NCI-H82 (cell line): ENCODE measurements around the gene VEZT.
"Not testable (repeated sequence)": the region's sequence is repeated elsewhere in the genome, so short reads cannot be mapped to it uniquely, and the experiment has no call there.

Experiments used
- DNase-seq: peaks from one replicate; lab custom pipeline; 2025; lab: John Stamatoyannopoulos, UW

Gene VEZT, protein sequence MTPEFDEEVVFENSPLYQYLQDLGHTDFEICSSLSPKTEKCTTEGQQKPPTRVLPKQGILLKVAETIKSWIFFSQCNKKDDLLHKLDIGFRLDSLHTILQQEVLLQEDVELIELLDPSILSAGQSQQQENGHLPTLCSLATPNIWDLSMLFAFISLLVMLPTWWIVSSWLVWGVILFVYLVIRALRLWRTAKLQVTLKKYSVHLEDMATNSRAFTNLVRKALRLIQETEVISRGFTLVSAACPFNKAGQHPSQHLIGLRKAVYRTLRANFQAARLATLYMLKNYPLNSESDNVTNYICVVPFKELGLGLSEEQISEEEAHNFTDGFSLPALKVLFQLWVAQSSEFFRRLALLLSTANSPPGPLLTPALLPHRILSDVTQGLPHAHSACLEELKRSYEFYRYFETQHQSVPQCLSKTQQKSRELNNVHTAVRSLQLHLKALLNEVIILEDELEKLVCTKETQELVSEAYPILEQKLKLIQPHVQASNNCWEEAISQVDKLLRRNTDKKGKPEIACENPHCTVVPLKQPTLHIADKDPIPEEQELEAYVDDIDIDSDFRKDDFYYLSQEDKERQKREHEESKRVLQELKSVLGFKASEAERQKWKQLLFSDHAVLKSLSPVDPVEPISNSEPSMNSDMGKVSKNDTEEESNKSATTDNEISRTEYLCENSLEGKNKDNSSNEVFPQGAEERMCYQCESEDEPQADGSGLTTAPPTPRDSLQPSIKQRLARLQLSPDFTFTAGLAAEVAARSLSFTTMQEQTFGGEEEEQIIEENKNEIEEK

GRCh38 chr12:95217377-95218149, at the start of gene VEZT, which contains the start of gene FGD6:
VEZT (plus strand) TSS chr12:95217807; CDS start chr12:95217851, 44 bp downstream.
FGD6 (minus strand) TSS chr12:95217467; CDS start chr12:95217240, 227 bp downstream.
- peak; percentile 100 for DNase-seq

DNA sequence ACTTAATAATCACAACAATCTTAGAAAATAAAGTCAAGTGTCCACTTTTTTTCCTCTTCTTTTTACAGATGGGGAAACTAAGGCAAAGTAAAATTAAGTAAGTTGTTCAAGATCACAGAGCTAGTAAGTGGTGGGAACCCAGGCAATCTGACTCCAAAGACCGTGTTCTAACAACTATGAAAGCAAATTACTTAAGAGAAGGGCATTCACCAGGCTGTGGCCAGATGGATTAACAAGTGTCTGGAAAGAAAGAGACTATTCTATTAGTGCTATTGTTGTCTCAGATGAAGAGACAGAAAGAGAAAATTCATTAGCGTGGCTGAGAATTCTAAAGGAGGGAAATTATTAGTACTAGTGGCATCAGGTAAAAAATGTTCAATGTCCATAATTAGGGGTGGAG, 48.9 kb upstream of the VEZT start:
- no peak for DNase-seq

- no peak for DNase-seq
Measured at GRCh38 chr12:95169368-95169767, 48.2 kb upstream of the VEZT start.

GRCh38 chr12:95173392-95174251, 44.0 kb upstream of the VEZT start:
- peak; percentile 29 for DNase-seq

- no peak for DNase-seq
Measured at GRCh38 chr12:95177201-95177768, 40.3 kb upstream of the VEZT start.

GRCh38 chr12:95178136-95178535, 39.5 kb upstream of the VEZT start:
- DNase-seq = no peak

DNA sequence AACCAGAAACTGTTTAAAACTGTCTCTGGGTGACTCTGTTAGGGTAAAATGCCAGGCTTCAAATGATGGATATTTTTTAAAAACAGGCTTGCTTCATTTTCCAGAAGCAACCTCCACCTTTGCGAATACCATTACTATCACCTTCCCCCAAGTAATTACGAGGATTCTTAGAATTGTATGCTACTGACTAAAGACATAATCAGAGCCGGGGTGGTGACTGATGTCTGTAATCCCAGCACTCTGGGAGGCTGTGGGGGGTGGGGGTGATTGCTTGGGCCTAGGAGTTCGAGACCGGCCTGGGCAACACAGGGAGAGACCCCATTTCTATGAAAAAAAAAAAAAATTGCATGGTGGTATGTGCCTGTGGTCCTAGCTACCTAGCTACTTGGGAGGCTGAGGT, 38.6 kb upstream of the VEZT start:
- no peak for DNase-seq

DNA sequence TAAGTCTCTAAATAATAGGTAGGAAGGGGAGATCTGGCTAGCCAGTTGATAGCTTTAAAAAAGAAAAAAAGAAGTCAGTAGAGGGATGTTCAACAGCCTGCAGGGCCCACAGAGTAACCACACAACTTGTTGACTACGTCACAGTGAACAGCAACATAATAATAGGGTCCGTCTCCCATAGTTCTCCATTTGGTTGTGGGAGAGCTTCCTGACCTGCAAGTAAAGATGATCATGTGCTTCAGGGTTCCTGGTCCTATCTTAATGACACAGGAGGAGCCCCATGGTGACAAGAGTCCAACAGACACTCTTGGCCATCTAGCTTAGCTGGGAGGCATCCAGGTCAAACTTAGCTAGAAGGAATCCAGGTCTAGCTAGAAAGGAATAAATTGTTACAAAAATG, 36.5 kb upstream of the VEZT start:
- no peak for DNase-seq

GRCh38 chr12:95182868-95183415, 34.7 kb upstream of the VEZT start:
- no peak for DNase-seq

DNA sequence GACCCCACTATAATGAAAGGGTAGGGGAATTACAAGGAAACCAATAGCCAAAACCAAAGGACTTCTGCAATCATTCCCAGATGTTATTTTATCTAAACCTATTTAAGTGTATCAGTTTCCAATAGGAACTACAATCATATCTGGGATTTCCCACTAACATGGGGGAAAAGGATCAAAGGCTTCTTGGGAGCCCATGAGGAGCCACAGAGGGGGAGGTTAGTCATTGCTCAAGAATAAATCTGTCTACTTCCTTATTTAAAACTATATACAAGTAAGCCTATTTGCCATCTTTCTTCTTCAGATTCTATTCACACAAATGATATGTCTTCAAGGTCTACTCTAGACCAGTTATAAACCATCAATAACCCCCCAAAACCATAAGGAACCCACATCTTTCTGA, 33.5 kb upstream of the VEZT start:
- no peak for DNase-seq

GRCh38 chr12:95185072-95185471, 32.5 kb upstream of the VEZT start:
- DNase-seq = no peak

DNA sequence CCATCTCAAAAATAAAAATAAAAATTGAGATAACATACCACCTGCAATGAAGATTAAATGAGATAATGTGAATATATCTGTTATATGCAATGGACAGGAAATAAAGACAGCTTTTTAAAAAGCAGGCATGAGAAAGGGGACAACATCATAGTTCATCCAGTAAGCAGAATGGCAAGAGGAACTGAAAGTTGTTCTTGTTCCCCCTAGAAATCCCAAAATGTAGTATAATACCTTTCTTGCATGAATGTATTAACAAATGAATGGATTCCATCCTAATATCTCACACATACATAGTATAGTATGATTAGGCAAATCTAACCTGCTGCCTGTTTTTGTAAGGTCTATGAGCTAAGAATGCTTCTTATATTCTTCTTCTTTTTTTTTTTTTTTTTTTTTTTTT, 31.8 kb upstream of the VEZT start:
- DNase-seq = no peak

GRCh38 chr12:95187865-95188415, 29.7 kb upstream of the VEZT start:
- no peak for DNase-seq

DNA sequence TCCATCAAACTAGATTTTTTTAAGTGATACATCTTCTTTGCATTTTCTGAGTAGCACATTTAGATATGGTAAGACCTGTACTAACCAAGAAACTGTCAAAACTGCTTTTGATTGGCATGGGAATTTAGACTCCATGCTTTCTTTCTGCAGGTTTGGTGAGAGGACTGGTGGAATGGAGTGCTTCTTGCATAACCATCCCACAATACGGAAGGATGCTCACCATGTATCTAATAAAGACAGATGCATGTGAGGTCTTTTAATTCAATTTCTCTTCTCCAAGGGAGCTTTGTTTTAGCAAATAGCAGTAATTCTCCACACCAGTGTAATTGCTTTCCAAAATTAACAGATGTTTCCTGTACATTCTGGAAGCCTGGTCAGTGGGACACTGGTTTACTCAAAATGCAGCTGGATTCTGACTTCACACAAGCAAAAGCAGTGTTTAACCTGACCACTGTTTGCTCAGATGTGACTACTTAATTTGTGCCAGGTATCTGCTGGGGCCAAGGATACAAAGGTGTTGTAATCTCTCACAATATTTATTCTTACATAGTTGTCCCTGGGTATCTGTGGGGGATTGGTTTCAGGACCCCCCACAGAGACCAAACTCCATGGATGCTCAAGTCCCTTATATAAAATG, 26.4 kb upstream of the VEZT start:
- DNase-seq = no peak

GRCh38 chr12:95192271-95192670, 25.3 kb upstream of the VEZT start:
- no peak for DNase-seq

- no peak for DNase-seq
Measured at GRCh38 chr12:95193139-95193538, 24.5 kb upstream of the VEZT start.

DNA sequence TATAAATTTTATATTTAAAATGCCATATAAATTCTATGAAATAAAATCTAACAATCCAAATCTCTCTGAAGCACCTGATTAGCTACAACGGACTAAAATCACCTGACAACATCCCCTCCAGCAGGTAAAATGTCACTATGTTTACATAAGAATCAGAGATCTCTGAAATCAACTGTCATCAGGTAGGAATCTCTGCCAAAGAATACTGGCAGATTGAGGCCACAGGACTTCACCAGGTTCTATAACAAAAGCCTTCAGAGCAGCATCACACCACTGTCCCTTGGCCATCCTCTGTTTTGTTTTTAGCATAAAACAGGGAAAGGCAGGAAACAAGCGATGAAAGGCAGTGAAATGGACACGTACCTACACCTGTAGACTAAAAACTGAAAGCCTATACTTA, 22.5 kb upstream of the VEZT start:
- no peak for DNase-seq

GRCh38 chr12:95196875-95197569, 20.6 kb upstream of the VEZT start:
- DNase-seq = not testable (repeated sequence)

GRCh38 chr12:95197636-95198035, 20.0 kb upstream of the VEZT start:
- DNase-seq = no peak
